HepG2 (cell line): Measurements from ENCODE around the gene ADCYAP1. TPM values are rescaled to one million over a fixed set of nuclear protein-coding genes. Genes with fewer than 3 reads are reported as not detected.
A peak's percentile ranks its signal among the peaks of the same experiment; 100 is the strongest.

Experiments used
- DMAP1 ChIP-seq: IDR thresholded peaks from 2 replicates; pipeline ENCODE4 v1.6.1; 2016
- KDM3A ChIP-seq: IDR thresholded peaks from 2 replicates; pipeline ENCODE4 v1.6.1; 2018; ENCODE audit warnings: low read depth, missing compliant biosample characterization
- RFXANK ChIP-seq: IDR thresholded peaks from 2 replicates; pipeline ENCODE4 v1.6.1; 2016
- SMAD1 ChIP-seq: sonication (generic); formaldehyde crosslinking; IDR thresholded peaks from 2 replicates; pipeline ENCODE4 v1.4.0; 2020; ENCODE audit warnings: missing genetic modification reagents, low read depth, mild to moderate bottlenecking, borderline replicate concordance
- SUZ12 ChIP-seq: fragments of 150-350 bp; IDR thresholded peaks from 2 replicates; pipeline ENCODE4 v1.6.1; 2014; ENCODE audit warnings: low read depth, low read length
- ZFP36 ChIP-seq: fragments of 150-350 bp; IDR thresholded peaks from 2 replicates; pipeline ENCODE4 v1.6.1; 2018; ENCODE audit warnings: borderline replicate concordance, low read length, low read depth; ENCODE audit not compliant: partially characterized antibody
- ZMAT3 ChIP-seq: sonication (generic); formaldehyde crosslinking; conservative IDR thresholded peaks from 2 replicates; pipeline ENCODE4 v1.7.0; 2021; ENCODE audit warnings: missing genetic modification reagents
- ZNF121 ChIP-seq: sonication (generic); formaldehyde crosslinking; IDR thresholded peaks from 2 replicates; pipeline ENCODE4 v1.5.0; 2020; ENCODE audit warnings: mild to moderate bottlenecking, missing genetic modification reagents
- ZNF274 ChIP-seq: sonication (generic); formaldehyde crosslinking; IDR thresholded peaks from 2 replicates; pipeline ENCODE4 v1.5.1; 2020; ENCODE audit warnings: mild to moderate bottlenecking, missing genetic modification reagents
- ZNF570 ChIP-seq: sonication (generic); formaldehyde crosslinking; IDR thresholded peaks from 2 replicates; pipeline ENCODE4 v1.4.0; 2020; ENCODE audit warnings: mild to moderate bottlenecking, missing genetic modification reagents, borderline replicate concordance
- ZNF850 ChIP-seq: sonication (generic); formaldehyde crosslinking; conservative IDR thresholded peaks from 2 replicates; pipeline ENCODE4 v1.9.0; 2021; ENCODE audit warnings: mild to moderate bottlenecking, missing genetic modification reagents
- polyA plus RNA-seq, 8 experiments: library from polyadenylated mRNA; depleted of rRNA in 3 of 8; stranded (reverse) in 7 of 8; unstranded in 1 of 8; fragments of >200 nt; fragmentation: Illumina TruSeq in 4 of 8; extraction: Trizol in 4 of 8; gene quantifications; 2 replicates each; pipeline versions ENCODE4 v1.2.1 to v1.2.3, GENCODE V29; 2011 to 2016; ENCODE audit warnings: low read depth in 4 of 8, missing spikeins in 1 of 8, mixed read lengths in 1 of 8; ENCODE audit not compliant: insufficient read depth in 1 of 8
- total RNA-seq, 5 experiments: library from RNA; depleted of rRNA; stranded (reverse); fragments of >200 nt; fragmentation: Illumina TruSeq; extraction: Trizol; gene quantifications; 2 replicates each; pipeline ENCODE4 v1.2.3, GENCODE V29; 2016; ENCODE audit warnings: low read depth in 1 of 5
- TF ChIP-seq, protein P1 (sequence below): IDR thresholded peaks from 2 replicates; pipeline ENCODE4 v1.6.1; 2016
- TF ChIP-seq, protein P2 (sequence below): IDR thresholded peaks from 2 replicates; pipeline ENCODE4 v1.6.1; 2016; ENCODE audit warnings: low read depth, borderline replicate concordance
- TF ChIP-seq, protein P3 (sequence below): sonication (generic); formaldehyde crosslinking; IDR thresholded peaks from 2 replicates; pipeline ENCODE4 v1.4.0; 2020; ENCODE audit warnings: missing genetic modification reagents, borderline replicate concordance
- TF ChIP-seq, protein P4 (sequence below): IDR thresholded peaks from 2 replicates; pipeline ENCODE4 v1.6.1; 2016; ENCODE audit warnings: missing genetic modification reagents, missing compliant biosample characterization
- TF ChIP-seq, protein P5 (sequence below): IDR thresholded peaks from 2 replicates; pipeline ENCODE4 v1.4.0; 2020; ENCODE audit warnings: mild to moderate bottlenecking, missing genetic modification reagents

ADCYAP1 gene
- total and polyA plus RNA-seq, 2 of the 13 experiments (the other 11 are each of a cell fraction or from before 2014, with no cell fraction given) = not detected

DNA sequence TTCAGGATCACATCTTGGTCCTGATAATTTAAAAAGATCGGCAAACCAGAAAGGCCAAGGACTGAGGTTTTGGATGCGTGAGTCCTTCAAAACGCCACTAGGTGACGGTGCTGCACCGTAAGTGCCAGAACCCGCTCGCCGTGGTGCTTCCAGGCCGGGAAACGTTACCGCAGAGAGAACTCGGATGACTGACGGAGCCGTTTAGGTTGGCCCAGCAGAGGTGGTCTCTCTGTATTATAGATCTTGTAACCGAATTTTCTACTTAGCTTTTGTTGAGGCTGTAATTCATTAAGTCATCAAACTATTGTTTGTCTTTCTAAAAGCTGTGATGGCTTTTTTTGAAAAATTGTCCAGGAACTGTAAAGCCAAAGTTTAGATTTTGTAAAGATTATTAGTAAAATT lies 39.8 kb upstream of the ADCYAP1 start (continued):
- TF ChIP-seq, protein P1, sequence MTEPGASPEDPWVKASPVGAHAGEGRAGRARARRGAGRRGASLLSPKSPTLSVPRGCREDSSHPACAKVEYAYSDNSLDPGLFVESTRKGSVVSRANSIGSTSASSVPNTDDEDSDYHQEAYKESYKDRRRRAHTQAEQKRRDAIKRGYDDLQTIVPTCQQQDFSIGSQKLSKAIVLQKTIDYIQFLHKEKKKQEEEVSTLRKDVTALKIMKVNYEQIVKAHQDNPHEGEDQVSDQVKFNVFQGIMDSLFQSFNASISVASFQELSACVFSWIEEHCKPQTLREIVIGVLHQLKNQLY (CRISPR knock-in tag) = no peak
- TF ChIP-seq RFXANK (CRISPR knock-in tag) = no peak
- TF ChIP-seq, protein P2, sequence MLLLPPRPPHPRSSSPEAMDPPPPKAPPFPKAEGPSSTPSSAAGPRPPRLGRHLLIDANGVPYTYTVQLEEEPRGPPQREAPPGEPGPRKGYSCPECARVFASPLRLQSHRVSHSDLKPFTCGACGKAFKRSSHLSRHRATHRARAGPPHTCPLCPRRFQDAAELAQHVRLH (CRISPR knock-in tag) = 0 out of 2 replicates have a peak, but pooled peaks have one; percentile 33
- no peak for TF ChIP-seq SMAD1 (CRISPR knock-in tag)
- TF ChIP-seq ZFP36 = peak; percentile 54
- TF ChIP-seq, protein P3, sequence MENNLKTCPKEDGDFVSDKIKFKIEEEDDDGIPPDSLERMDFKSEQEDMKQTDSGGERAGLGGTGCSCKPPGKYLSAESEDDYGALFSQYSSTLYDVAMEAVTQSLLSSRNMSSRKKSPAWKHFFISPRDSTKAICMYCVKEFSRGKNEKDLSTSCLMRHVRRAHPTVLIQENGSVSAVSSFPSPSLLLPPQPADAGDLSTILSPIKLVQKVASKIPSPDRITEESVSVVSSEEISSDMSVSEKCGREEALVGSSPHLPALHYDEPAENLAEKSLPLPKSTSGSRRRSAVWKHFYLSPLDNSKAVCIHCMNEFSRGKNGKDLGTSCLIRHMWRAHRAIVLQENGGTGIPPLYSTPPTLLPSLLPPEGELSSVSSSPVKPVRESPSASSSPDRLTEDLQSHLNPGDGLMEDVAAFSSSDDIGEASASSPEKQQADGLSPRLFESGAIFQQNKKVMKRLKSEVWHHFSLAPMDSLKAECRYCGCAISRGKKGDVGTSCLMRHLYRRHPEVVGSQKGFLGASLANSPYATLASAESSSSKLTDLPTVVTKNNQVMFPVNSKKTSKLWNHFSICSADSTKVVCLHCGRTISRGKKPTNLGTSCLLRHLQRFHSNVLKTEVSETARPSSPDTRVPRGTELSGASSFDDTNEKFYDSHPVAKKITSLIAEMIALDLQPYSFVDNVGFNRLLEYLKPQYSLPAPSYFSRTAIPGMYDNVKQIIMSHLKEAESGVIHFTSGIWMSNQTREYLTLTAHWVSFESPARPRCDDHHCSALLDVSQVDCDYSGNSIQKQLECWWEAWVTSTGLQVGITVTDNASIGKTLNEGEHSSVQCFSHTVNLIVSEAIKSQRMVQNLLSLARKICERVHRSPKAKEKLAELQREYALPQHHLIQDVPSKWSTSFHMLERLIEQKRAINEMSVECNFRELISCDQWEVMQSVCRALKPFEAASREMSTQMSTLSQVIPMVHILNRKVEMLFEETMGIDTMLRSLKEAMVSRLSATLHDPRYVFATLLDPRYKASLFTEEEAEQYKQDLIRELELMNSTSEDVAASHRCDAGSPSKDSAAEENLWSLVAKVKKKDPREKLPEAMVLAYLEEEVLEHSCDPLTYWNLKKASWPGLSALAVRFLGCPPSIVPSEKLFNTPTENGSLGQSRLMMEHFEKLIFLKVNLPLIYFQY (CRISPR knock-in tag) = no peak
- TF ChIP-seq KDM3A (CRISPR knock-in tag) = peak; percentile 67
- peak; percentile 56; the same call in 1 of the 2 replicates for TF ChIP-seq ZNF121
- peak; percentile 57; the same call in 1 of the 2 replicates for TF ChIP-seq ZNF274 (CRISPR knock-in tag)
- TF ChIP-seq, protein P4, sequence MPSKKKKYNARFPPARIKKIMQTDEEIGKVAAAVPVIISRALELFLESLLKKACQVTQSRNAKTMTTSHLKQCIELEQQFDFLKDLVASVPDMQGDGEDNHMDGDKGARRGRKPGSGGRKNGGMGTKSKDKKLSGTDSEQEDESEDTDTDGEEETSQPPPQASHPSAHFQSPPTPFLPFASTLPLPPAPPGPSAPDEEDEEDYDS (CRISPR knock-in tag) = no peak
- no peak for TF ChIP-seq ZNF850 (CRISPR knock-in tag)
- TF ChIP-seq ZNF570 (CRISPR knock-in tag) = no peak
- TF ChIP-seq, protein P5, sequence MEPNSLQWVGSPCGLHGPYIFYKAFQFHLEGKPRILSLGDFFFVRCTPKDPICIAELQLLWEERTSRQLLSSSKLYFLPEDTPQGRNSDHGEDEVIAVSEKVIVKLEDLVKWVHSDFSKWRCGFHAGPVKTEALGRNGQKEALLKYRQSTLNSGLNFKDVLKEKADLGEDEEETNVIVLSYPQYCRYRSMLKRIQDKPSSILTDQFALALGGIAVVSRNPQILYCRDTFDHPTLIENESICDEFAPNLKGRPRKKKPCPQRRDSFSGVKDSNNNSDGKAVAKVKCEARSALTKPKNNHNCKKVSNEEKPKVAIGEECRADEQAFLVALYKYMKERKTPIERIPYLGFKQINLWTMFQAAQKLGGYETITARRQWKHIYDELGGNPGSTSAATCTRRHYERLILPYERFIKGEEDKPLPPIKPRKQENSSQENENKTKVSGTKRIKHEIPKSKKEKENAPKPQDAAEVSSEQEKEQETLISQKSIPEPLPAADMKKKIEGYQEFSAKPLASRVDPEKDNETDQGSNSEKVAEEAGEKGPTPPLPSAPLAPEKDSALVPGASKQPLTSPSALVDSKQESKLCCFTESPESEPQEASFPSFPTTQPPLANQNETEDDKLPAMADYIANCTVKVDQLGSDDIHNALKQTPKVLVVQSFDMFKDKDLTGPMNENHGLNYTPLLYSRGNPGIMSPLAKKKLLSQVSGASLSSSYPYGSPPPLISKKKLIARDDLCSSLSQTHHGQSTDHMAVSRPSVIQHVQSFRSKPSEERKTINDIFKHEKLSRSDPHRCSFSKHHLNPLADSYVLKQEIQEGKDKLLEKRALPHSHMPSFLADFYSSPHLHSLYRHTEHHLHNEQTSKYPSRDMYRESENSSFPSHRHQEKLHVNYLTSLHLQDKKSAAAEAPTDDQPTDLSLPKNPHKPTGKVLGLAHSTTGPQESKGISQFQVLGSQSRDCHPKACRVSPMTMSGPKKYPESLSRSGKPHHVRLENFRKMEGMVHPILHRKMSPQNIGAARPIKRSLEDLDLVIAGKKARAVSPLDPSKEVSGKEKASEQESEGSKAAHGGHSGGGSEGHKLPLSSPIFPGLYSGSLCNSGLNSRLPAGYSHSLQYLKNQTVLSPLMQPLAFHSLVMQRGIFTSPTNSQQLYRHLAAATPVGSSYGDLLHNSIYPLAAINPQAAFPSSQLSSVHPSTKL (CRISPR knock-in tag) = 0 out of 2 replicates have a peak, but pooled peaks have one; percentile 40
- 0 out of 2 replicates have a peak, but pooled peaks have one; percentile 10 for TF ChIP-seq SUZ12
- 0 out of 2 replicates have a peak, but pooled peaks have one; percentile 14 for TF ChIP-seq ZMAT3 (CRISPR knock-in tag)
- TF ChIP-seq DMAP1 (CRISPR knock-in tag) = no peak
